H1 (cell line): ENCODE results near the gene AGPAT4. TPM values are rescaled to one million over a fixed set of nuclear protein-coding genes. Genes with fewer than 3 reads are reported as not detected.

Source experiments
- CTCF ChIA-PET: fragments of 300-600 bp; sonication (Branson Sonifier 250); formaldehyde crosslinking; loops from one replicate; lab custom pipeline; 2021; ENCODE audit not compliant: partially characterized antibody; lab: Charles Lee
- POLR2A ChIA-PET: fragments of 300-600 bp; sonication (Branson Sonifier 250); formaldehyde crosslinking; loops from one replicate; lab custom pipeline; 2021; ENCODE audit warnings: inconsistent platforms; ENCODE audit not compliant: partially characterized antibody; lab: Charles Lee
- DNase-seq, 2 experiments: peaks; one replicate each; pipeline versions ENCODE4 v3.0.0 to v3.0.0-alpha.2; 2010 to 2022; ENCODE audit warnings: low spot score in 2 of 2, low read depth in 1 of 2, mixed read lengths in 1 of 2
- FAIRE-seq: peaks from 2 replicates; lab custom pipeline; 2011; peaks lifted over from hg19 to GRCh38; lab: Jason Lieb, UNC
- H2AFZ ChIP-seq: 2 replicates; pipeline ENCODE4 v1.8.1; 2012; ENCODE audit warnings: low read length, inconsistent platforms
- H2AK5ac ChIP-seq: 2 replicates; pipeline ENCODE4 v1.6.1; 2013; ENCODE audit warnings: low read depth, low read length
- H2BK120ac ChIP-seq: replicated peaks from 2 replicates; pipeline ENCODE3; 2013; ENCODE audit warnings: low read depth, low read length, inconsistent platforms
- H2BK12ac ChIP-seq: 2 replicates; pipeline ENCODE4 v1.6.1; 2013; ENCODE audit warnings: low read depth, low read length
- H2BK15ac ChIP-seq: 2 replicates; pipeline ENCODE4 v1.6.1; 2013; ENCODE audit warnings: low read length
- H2BK20ac ChIP-seq: 2 replicates; pipeline ENCODE4 v1.6.1; 2013; ENCODE audit warnings: low read length
- H2BK5ac ChIP-seq: 2 replicates; pipeline ENCODE4 v1.6.1; 2013; ENCODE audit warnings: low read depth, low read length
- H3K14ac ChIP-seq: 2 replicates; pipeline ENCODE4 v1.6.1; 2013; ENCODE audit warnings: inconsistent platforms; ENCODE audit not compliant: insufficient read length
- H3K18ac ChIP-seq: 2 replicates; pipeline ENCODE4 v1.6.1; 2013; ENCODE audit warnings: low read length; ENCODE audit errors: extremely low read depth
- H3K23ac ChIP-seq: 2 replicates; pipeline ENCODE4 v1.6.1; 2013; ENCODE audit warnings: inconsistent platforms; ENCODE audit not compliant: insufficient read length
- H3K23me2 ChIP-seq: 2 replicates; pipeline ENCODE4 v1.6.1; 2013; ENCODE audit warnings: low read depth, low read length
- H3K27ac ChIP-seq: 2 replicates; pipeline ENCODE4 v1.6.1; 2011; ENCODE audit warnings: low read depth, low read length, inconsistent platforms
- H3K27me3 ChIP-seq, 4 experiments: replicated peaks in 1 of 4; 1 replicate in 1 of 4; 2 replicates in 3 of 4; pipeline versions ENCODE4 v1.6.1 to v1.8.1; 2011 to 2013; ENCODE audit warnings: low read length in 3 of 4, mild to moderate bottlenecking in 3 of 4, inconsistent platforms in 2 of 4, mixed read lengths in 2 of 4, moderate library complexity in 1 of 4; ENCODE audit not compliant: control insufficient read depth in 3 of 4, insufficient read depth in 3 of 4; ENCODE audit errors: extremely low read depth in 1 of 4
- H3K36me3 ChIP-seq, 4 experiments: 2 replicates each; pipeline versions ENCODE4 v1.6.1 to v1.8.1; 2011 to 2013; ENCODE audit warnings: mild to moderate bottlenecking in 4 of 4, low read length in 3 of 4, moderate library complexity in 2 of 4, control low read depth in 1 of 4, inconsistent platforms in 1 of 4; ENCODE audit not compliant: insufficient read depth in 4 of 4, control insufficient read depth in 2 of 4
- H3K4ac ChIP-seq: replicated peaks from 2 replicates; pipeline ENCODE3; 2013; ENCODE audit warnings: low read length, low read depth, mixed read lengths, inconsistent platforms; ENCODE audit not compliant: insufficient read length
- H3K4me1 ChIP-seq, 4 experiments: replicated peaks in 1 of 4; 1 replicate in 1 of 4; 2 replicates in 3 of 4; pipeline versions ENCODE4 v1.6.1 to v1.8.1; 2011 to 2013; ENCODE audit warnings: low read length in 3 of 4, inconsistent platforms in 2 of 4, mixed read lengths in 1 of 4; ENCODE audit not compliant: insufficient read depth in 4 of 4, control insufficient read depth in 3 of 4
- H3K4me2 ChIP-seq, 2 experiments: 2 replicates each; pipeline versions ENCODE4 v1.6.1 to v1.8.1; 2011 to 2013; ENCODE audit warnings: low read depth in 2 of 2, low read length in 2 of 2, control low read depth in 1 of 2, inconsistent platforms in 1 of 2, mild to moderate bottlenecking in 1 of 2; ENCODE audit not compliant: insufficient read depth in 1 of 2
- H3K4me3 ChIP-seq, 4 experiments: fragments of 200-600, 300-600 bp in 1 of 4; sonication (generic), shearing (Covaris generic), sonication (Bioruptor Twin) in 1 of 4; 2 replicates each; pipeline versions ENCODE4 v1.5.1 to v1.8.1; 2011 to 2016; ENCODE audit warnings: low read length in 4 of 4, low read depth in 3 of 4, control low read depth in 2 of 4, inconsistent platforms in 2 of 4, mild to moderate bottlenecking in 2 of 4, mixed read lengths in 1 of 4, moderate library complexity in 1 of 4; ENCODE audit not compliant: insufficient read depth in 2 of 4; ENCODE audit errors: extremely low read depth in 1 of 4
- H3K56ac ChIP-seq: replicated peaks from 2 replicates; pipeline ENCODE3; 2013; ENCODE audit warnings: low read depth, mild to moderate bottlenecking, mixed read lengths, low read length, inconsistent platforms; ENCODE audit not compliant: insufficient read length
- H3K79me1 ChIP-seq: 2 replicates; pipeline ENCODE4 v1.6.1; 2013; ENCODE audit warnings: low read depth, low read length, control low read depth
- H3K79me2 ChIP-seq, 2 experiments: 2 replicates each; pipeline versions ENCODE4 v1.6.1 to v1.8.1; 2012 to 2013; ENCODE audit warnings: low read length in 2 of 2, mild to moderate bottlenecking in 2 of 2, inconsistent platforms in 1 of 2; ENCODE audit not compliant: insufficient read depth in 2 of 2, control insufficient read depth in 1 of 2
- H3K9ac ChIP-seq, 4 experiments: replicated peaks in 1 of 4; 1 replicate in 1 of 4; 2 replicates in 3 of 4; pipeline versions ENCODE4 v1.6.1 to v1.8.1; 2011 to 2013; ENCODE audit warnings: low read depth in 3 of 4, low read length in 3 of 4, control low read depth in 2 of 4, mild to moderate bottlenecking in 2 of 4, moderate library complexity in 2 of 4, inconsistent platforms in 1 of 4; ENCODE audit errors: extremely low read depth in 1 of 4
- H3K9me3 ChIP-seq, 2 experiments: 2 replicates each; pipeline versions ENCODE4 v1.6.1 to v1.8.1; 2012 to 2013; ENCODE audit warnings: mild to moderate bottlenecking in 2 of 2, moderate library complexity in 2 of 2, control low read depth in 1 of 2, inconsistent platforms in 1 of 2, low read depth in 1 of 2, low read length in 1 of 2, mixed read lengths in 1 of 2; ENCODE audit not compliant: insufficient read depth in 2 of 2
- H4K20me1 ChIP-seq, 2 experiments: replicated peaks in 1 of 2; 2 replicates each; pipeline versions ENCODE3 to v1.8.1; 2011 to 2013; ENCODE audit warnings: inconsistent platforms in 2 of 2, low read length in 2 of 2, mild to moderate bottlenecking in 1 of 2; ENCODE audit not compliant: insufficient read depth in 2 of 2, control insufficient read depth in 1 of 2
- H4K5ac ChIP-seq: 2 replicates; pipeline ENCODE4 v1.6.1; 2013; ENCODE audit warnings: low read length, low read depth, mixed read lengths, inconsistent platforms; ENCODE audit not compliant: insufficient read length
- H4K8ac ChIP-seq: 2 replicates; pipeline ENCODE4 v1.8.0; 2013; ENCODE audit warnings: mild to moderate bottlenecking, moderate library complexity, low read length, inconsistent platforms; ENCODE audit not compliant: insufficient read depth; ENCODE audit errors: extremely low read depth
- H4K91ac ChIP-seq: replicated peaks from 2 replicates; pipeline ENCODE3; 2013; ENCODE audit warnings: low read length, mixed read lengths, inconsistent platforms; ENCODE audit not compliant: insufficient read length
- KDM5A ChIP-seq: fragments of 200-600 bp; IDR thresholded peaks from 2 replicates; pipeline ENCODE4 v1.7.1; 2012; ENCODE audit warnings: mild to moderate bottlenecking, low read length, inconsistent platforms, mixed read lengths
- WGBS, 2 experiments: shearing (Covaris generic) in 1 of 2; methylation state at CpG; one replicate each; pipeline versions ENCODE4 v1.1.6 to v1.1.7; 2013 to 2015; ENCODE audit warnings: low lambda C conversion rate in 2 of 2, mixed read lengths in 2 of 2, inconsistent platforms in 1 of 2, low coverage in 1 of 2, missing lambda C conversion rate in 1 of 2; ENCODE audit not compliant: insufficient replicate concordance in 2 of 2, insufficient coverage in 1 of 2, insufficient read length in 1 of 2; ENCODE audit errors: extremely low coverage in 1 of 2, missing lambda C conversion rate in 1 of 2; 5-methylcytosine and 5-hydroxymethylcytosine counted together
- polyA plus RNA-seq, 7 experiments: library from polyadenylated mRNA; depleted of rRNA in 3 of 7; stranded (reverse) in 5 of 7; unstranded in 2 of 7; fragments of >200 nt in 5 of 7; fragments of 200-250 nt in 2 of 7; gene quantifications; 1 replicate in 5 of 7; 2 replicates in 1 of 7; 4 replicates in 1 of 7; pipeline versions ENCODE4 v1.2.1 to v1.2.3, GENCODE V29; 2011 to 2013; ENCODE audit warnings: missing spikeins in 2 of 7, mixed read lengths in 2 of 7
- total RNA-seq: library from RNA; stranded (reverse); fragmentation: NEBNext Ultra II Directional; extraction: Animal tissue kit (Norgen Biotek cat#: 25700); gene quantifications from 2 replicates; pipeline ENCODE4 v1.2.1, GENCODE V29; 2021

Gene AGPAT4
- total and polyA plus RNA-seq, 2 of the 8 experiments (the other 6 are each of a cell fraction or from before 2014, with no cell fraction given), result 13.5 to 23.8 TPM

GRCh38 chr6:161186173-161186769 is 87.6 kb downstream of the AGPAT4 start:
- Histone ChIP-seq H3K4me3 (no peak overlapping the region), H3K56ac (no peak overlapping the region), H3K4ac (no peak overlapping the region), H4K91ac (no peak overlapping the region), H3K27ac (no peak overlapping the region), H3K14ac (no peak overlapping the region), H2BK120ac (no peak overlapping the region), H3K79me1 (0 out of 2 replicates have a peak, but pooled peaks cover 3% of the 10 kb centered on the region), H3K18ac (no peak overlapping the region), H3K79me2 (peaks cover 0 to 2% of the 10 kb centered on the region in 2 experiments; a peak in 1 of 4 replicates), H2BK12ac (no peak overlapping the region), H2BK5ac (no peak overlapping the region), H3K27me3 (no peaks in the 10 kb centered on the region), H4K8ac (no peak overlapping the region), H3K23ac (no peak overlapping the region), H4K20me1 (peaks cover 0 to 5% of the 10 kb centered on the region in 2 experiments), H3K23me2 (no peaks in the 10 kb centered on the region; the same call in 1 of the 2 replicates), H2BK15ac (no peak overlapping the region), H2AFZ (no peak overlapping the region), H3K36me3 (peaks cover 0 to 10% (median 0%) of the 10 kb centered on the region in 4 experiments; a peak in 2 of 8 replicates), H2AK5ac (no peak overlapping the region)
- CTCF ChIA-PET, result no interaction called here
- 94% methylated on average over 17 of the region's 17 CpGs; no CpG with 5 or more reads in 1 of the 2 experiments for WGBS, 2 experiments
- FAIRE-seq (no peak), DNase-seq (no peak)
- TF ChIP-seq KDM5A, result no peak
- TF ChIP-seq, all 59 proteins: peak for 0
- POLR2A ChIA-PET, result no interaction called here
- Histone ChIP-seq H4K5ac (no peak overlapping the region), H3K9me3 (no peaks in the 10 kb centered on the region), H3K4me1 (no peaks in the 10 kb centered on the region), H2BK20ac (no peak overlapping the region), H3K9ac (no peak overlapping the region), H3K4me2 (no peak overlapping the region)
